Measurements from ENCODE around the gene ICA1L. TPM values are rescaled to one million over a fixed set of nuclear protein-coding genes. Genes with fewer than 3 reads are reported as not detected.
"Not testable (repeated sequence)": the region's sequence is repeated elsewhere in the genome, so short reads cannot be mapped to it uniquely, and the experiment has no call there.

Gene ICA1L
- total and polyA plus RNA-seq, 2 experiments from 2014 or later, result 8.3 to 17.3 TPM

DNA sequence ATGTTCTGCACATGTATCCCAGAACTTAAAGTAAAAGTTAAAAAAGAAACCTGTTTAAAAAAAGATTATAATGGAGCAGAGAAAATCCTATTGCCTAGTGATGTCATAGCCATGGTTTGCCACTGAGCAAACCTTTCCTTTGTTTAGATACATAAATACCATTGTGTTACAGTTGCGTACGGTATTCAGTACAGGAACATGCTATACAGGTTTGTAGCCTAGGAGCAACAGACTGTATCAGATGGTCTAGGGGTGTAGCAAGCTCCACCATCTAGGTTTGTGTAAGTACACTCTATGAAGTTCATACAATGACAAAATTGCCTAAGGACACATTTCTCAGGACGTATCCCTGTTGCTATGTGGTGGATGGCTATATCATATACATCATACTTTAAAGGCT lies 13.0 kb downstream of the ICA1L start:
- H3K27me3 ChIP-seq, result no peaks in the 10 kb centered on the region
- DNase-seq (ENCODE audit: low read depth in 1 of 2, low spot score in 1 of 2), result no peak
- H3K27ac ChIP-seq, result no peak overlapping the region
- H3K9me3 ChIP-seq (ENCODE audit: low read depth), result no peaks in the 10 kb centered on the region
- TF ChIP-seq, protein P1, sequence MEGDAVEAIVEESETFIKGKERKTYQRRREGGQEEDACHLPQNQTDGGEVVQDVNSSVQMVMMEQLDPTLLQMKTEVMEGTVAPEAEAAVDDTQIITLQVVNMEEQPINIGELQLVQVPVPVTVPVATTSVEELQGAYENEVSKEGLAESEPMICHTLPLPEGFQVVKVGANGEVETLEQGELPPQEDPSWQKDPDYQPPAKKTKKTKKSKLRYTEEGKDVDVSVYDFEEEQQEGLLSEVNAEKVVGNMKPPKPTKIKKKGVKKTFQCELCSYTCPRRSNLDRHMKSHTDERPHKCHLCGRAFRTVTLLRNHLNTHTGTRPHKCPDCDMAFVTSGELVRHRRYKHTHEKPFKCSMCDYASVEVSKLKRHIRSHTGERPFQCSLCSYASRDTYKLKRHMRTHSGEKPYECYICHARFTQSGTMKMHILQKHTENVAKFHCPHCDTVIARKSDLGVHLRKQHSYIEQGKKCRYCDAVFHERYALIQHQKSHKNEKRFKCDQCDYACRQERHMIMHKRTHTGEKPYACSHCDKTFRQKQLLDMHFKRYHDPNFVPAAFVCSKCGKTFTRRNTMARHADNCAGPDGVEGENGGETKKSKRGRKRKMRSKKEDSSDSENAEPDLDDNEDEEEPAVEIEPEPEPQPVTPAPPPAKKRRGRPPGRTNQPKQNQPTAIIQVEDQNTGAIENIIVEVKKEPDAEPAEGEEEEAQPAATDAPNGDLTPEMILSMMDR (IDR thresholded peaks at IDR 0.05; ENCODE audit: low read depth, low read length), result no peak
- H3K4me1 ChIP-seq (ENCODE audit: low read depth), result no peaks in the 10 kb centered on the region
- no peaks in the 10 kb centered on the region for H3K36me3 ChIP-seq
- H3K4me3 ChIP-seq, result no peak overlapping the region

DNA sequence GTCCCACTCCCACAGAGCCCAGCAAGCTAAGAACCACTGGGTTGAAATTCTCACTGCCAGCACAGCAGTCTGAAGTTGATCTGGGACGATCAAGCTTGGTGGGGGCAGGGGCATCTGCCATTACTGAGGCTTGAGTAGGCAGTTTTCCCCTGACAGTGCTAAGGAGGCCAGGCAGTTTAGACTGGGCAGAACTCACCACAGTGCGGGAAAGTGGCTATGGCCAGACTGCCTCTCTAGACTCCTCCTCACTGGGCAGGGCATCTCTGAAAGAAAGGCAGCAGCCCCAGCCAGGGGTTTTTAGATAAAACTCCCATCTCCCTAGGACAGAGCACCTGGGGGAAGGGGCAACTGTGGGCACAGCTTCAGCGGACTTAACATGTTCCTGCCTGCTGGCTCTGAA lies 22.2 kb downstream of the ICA1L start:
- H3K4me1 ChIP-seq (ENCODE audit: low read depth); DNase-seq (ENCODE audit: low read depth in 1 of 2, low spot score in 1 of 2); H3K4me3 ChIP-seq; H3K27ac ChIP-seq; H3K27me3 ChIP-seq; H3K36me3 ChIP-seq; H3K9me3 ChIP-seq (ENCODE audit: low read depth): not testable (repeated sequence)

DNA sequence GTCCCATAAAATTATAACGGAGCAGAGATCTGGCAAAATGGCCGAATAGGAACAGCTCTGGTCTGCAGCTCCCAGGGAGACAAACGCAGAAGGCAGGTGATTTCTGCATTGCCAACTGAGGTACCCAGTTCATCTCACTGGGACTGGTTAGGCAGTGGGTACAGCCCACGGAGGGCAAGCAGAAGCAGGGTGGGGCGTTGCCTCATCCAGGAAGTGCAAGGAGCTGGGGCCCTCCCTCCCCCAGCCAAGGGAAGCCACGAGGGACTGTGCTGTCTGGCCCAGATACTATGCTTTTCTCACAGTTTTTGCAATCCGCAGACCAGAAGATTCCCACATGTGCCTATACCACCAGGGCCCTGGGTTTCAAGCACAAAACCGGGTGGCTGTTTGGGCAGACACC lies 22.8 kb downstream of the ICA1L start:
- Histone ChIP-seq H3K4me3 (no peak overlapping the region), H3K9me3 (ENCODE audit: low read depth) (no peaks in the 10 kb centered on the region), H3K27ac (no peak overlapping the region), H3K27me3 (no peaks in the 10 kb centered on the region), H3K4me1 (ENCODE audit: low read depth) (no peaks in the 10 kb centered on the region), H3K36me3 (no peaks in the 10 kb centered on the region)
- TF ChIP-seq, protein P1 (IDR thresholded peaks at IDR 0.05; ENCODE audit: low read depth, low read length), result no peak
- DNase-seq (ENCODE audit: low read depth in 1 of 2, low spot score in 1 of 2), result peak in 1 of 2 donors; percentile 51

DNA sequence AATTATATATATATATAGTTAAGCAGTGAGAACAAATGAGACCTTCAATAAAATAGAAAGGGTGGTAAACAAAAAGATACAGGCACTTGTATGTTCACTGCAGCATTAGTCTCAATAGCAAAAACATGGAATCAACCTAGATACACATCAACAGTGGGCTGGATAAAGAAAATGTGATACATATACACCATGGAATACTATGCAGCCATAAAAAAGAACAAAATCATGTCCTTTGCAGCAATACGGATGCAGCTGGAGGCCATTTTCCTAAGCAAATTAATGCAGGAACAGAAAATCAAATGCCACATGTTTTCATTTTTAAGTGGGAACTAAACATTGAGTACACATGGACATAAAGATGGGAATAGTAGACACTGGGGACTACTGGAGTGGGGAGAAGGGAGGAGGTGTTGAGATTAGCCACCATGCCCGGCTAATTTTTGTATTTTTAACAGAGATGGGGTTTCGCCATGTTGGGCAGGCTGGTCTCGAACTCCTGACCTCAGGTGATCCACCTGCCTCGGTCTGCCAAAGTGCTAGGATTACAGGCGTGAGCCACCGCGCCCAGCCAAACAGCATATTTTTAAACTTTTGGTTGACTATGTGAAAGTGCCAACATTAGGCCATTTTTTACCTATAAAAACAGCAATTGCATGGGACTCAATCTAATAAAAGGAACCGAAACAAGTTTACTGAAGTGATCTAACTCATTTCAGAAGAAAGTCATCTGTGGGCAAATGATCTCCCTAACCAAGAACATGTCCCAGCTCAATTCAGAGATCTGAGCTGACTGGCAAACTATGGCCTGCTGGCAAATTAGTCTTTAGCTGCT lies 23.7 kb downstream of the ICA1L start:
- Histone ChIP-seq H3K4me3 (no peak overlapping the region), H3K36me3 (no peaks in the 10 kb centered on the region), H3K9me3 (ENCODE audit: low read depth) (no peaks in the 10 kb centered on the region), H3K4me1 (ENCODE audit: low read depth) (no peaks in the 10 kb centered on the region), H3K27ac (no peak overlapping the region), H3K27me3 (no peaks in the 10 kb centered on the region)
- TF ChIP-seq, protein P1 (IDR thresholded peaks at IDR 0.05; ENCODE audit: low read depth, low read length), result no peak
- DNase-seq (ENCODE audit: low read depth in 1 of 2, low spot score in 1 of 2), result no peak

DNA sequence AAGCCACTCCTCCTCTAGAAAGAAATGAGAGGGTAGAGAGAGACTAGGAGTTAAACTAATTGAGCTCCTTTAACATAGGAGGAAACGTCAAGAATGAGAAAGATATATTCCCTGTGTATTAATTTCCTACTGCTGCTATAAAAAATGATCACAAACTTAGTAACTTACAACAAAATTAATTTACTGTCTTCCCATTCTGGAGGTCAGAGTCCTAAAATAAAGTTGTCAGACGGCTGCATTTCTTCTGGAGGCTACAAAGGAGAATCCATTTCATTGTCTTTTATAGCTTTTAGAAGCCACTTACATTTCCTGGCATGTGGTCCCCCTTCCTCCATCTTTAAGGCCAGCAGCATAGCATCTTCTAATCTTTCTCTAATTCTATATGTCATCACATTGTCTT lies 26.9 kb downstream of the ICA1L start:
- H3K4me1 ChIP-seq (ENCODE audit: low read depth), result no peaks in the 10 kb centered on the region
- H3K36me3 ChIP-seq, result no peaks in the 10 kb centered on the region
- TF ChIP-seq, protein P1 (IDR thresholded peaks at IDR 0.05; ENCODE audit: low read depth, low read length), result no peak
- H3K9me3 ChIP-seq (ENCODE audit: low read depth), result no peaks in the 10 kb centered on the region
- no peak for DNase-seq (ENCODE audit: low read depth in 1 of 2, low spot score in 1 of 2)
- H3K27ac ChIP-seq, result no peak overlapping the region
- no peak overlapping the region for H3K4me3 ChIP-seq
- H3K27me3 ChIP-seq, result no peaks in the 10 kb centered on the region

DNA sequence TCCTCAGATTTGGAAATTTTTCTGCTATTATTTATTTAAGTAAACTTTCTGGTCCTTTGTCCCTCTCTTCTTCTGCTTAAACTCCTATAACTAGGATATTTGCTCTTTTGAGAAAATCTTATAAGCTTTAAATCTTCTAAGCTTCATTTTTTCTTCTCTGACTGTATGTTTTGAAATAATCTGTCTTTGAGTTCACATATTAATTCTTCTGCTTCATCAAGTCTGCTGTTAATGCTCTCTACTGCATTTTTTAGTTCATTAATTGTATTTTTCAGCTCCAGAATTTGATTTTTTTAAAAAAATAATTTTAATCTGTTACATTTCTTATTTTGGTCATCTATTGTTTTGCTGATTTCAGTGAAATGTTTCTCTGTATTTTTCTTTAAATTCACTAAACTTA lies 28.9 kb downstream of the ICA1L start:
- no peak overlapping the region for H3K4me3 ChIP-seq
- H3K36me3 ChIP-seq, result no peaks in the 10 kb centered on the region
- no peaks in the 10 kb centered on the region for H3K27me3 ChIP-seq
- no peaks in the 10 kb centered on the region for H3K4me1 ChIP-seq (ENCODE audit: low read depth)
- TF ChIP-seq, protein P1 (IDR thresholded peaks at IDR 0.05; ENCODE audit: low read depth, low read length), result no peak
- no peak for DNase-seq (ENCODE audit: low read depth in 1 of 2, low spot score in 1 of 2)
- no peaks in the 10 kb centered on the region for H3K9me3 ChIP-seq (ENCODE audit: low read depth)
- H3K27ac ChIP-seq, result no peak overlapping the region

Measured in cardiac muscle cell (in vitro differentiated cells and primary cell).